BLaER1 treated with 17β-estradiol and CSF1 and Interleukin-3, amounts not matched to agents 10 nM and 100 nM (cell line): ENCODE results near the gene IGSF3.
"Not testable (repeated sequence)": the region's sequence is repeated elsewhere in the genome, so short reads cannot be mapped to it uniquely, and the experiment has no call there.

Experiments used
- H3K27ac ChIP-seq, 11 experiments: shearing (Covaris generic); formaldehyde crosslinking; 2 replicates each; pipeline ENCODE4 v1.8.1; 2022
- H3K27me3 ChIP-seq, 11 experiments: shearing (Covaris generic); formaldehyde crosslinking; 2 replicates each; pipeline ENCODE4 v1.8.1; 2022
- H3K36me3 ChIP-seq, 11 experiments: shearing (Covaris generic); formaldehyde crosslinking; 2 replicates each; pipeline ENCODE4 v1.8.1; 2022
- H3K4me1 ChIP-seq, 10 experiments: shearing (Covaris generic); formaldehyde crosslinking; 2 replicates each; pipeline ENCODE4 v1.8.1; 2022
- H3K4me2 ChIP-seq, 11 experiments: shearing (Covaris generic); formaldehyde crosslinking; 2 replicates each; pipeline ENCODE4 v1.8.1; 2022
- H3K4me3 ChIP-seq, 10 experiments: shearing (Covaris generic); formaldehyde crosslinking; 2 replicates each; pipeline ENCODE4 v1.8.1; 2022
- H3K9ac ChIP-seq, 11 experiments: shearing (Covaris generic); formaldehyde crosslinking; 2 replicates each; pipeline ENCODE4 v1.8.1; 2022
- H3K9me3 ChIP-seq, 11 experiments: shearing (Covaris generic); formaldehyde crosslinking; replicated peaks in 1 of 11; 2 replicates each; pipeline ENCODE4 v1.8.1; 2022
- H4K20me1 ChIP-seq, 11 experiments: shearing (Covaris generic); formaldehyde crosslinking; 2 replicates each; pipeline ENCODE4 v1.8.1; 2022
- Cebpa-rat ChIP-seq, 11 experiments: shearing (Covaris generic); IDR thresholded peaks; 2 replicates each; pipeline ENCODE4 v1.8.1; 2022

The IGSF3 gene

DNA sequence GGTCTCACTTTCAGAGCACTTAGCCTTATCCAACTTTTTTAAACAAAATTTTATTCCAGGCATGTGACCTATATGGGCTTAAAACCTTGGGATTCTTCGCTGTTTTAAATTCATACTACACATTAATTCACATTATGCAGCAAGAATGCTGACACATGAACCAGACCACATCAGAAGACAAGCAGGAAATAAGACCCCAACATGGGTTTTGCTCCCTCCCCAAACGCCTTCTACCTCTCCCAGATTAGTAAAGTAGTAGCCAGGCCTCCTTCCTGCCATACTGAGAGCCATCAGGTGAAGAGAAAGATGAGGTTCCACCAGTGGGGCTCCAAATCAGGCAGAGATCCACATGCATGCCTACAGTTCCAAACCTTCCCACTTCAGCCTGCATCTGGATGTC, 3.7 kb downstream of the IGSF3 start:
- Histone ChIP-seq H3K4me1 (peaks cover 39 to 53% (median 46%) of the 10 kb centered on the region in 10 experiments), H3K4me2 (peak overlapping the region; percentile 3 to 100 (median 97)), H3K36me3 (peaks cover 0 to 28% (median 13%) of the 10 kb centered on the region in 11 experiments; a peak in 10 of 22 replicates), H3K27ac (no peak overlapping the region), H4K20me1 (peaks cover 0 to 37% (median 18%) of the 10 kb centered on the region in 11 experiments; a peak in 11 of 22 replicates), H3K9me3 (peaks cover 0 to 4% (median 0%) of the 10 kb centered on the region in 11 experiments; a peak in 1 of 22 replicates), H3K9ac (0 out of 22 replicates have a peak overlapping the region, but pooled peaks of 1 of the 11 experiments have one; percentile 8), H3K4me3 (peak overlapping the region in 4 of 10 experiments; percentile 15 to 91 (median 89); a peak in 4 of 20 replicates), H3K27me3 (no peaks in the 10 kb centered on the region)
- no peak for TF ChIP-seq Cebpa-rat (IDR thresholded peaks at IDR 0.05)

DNA sequence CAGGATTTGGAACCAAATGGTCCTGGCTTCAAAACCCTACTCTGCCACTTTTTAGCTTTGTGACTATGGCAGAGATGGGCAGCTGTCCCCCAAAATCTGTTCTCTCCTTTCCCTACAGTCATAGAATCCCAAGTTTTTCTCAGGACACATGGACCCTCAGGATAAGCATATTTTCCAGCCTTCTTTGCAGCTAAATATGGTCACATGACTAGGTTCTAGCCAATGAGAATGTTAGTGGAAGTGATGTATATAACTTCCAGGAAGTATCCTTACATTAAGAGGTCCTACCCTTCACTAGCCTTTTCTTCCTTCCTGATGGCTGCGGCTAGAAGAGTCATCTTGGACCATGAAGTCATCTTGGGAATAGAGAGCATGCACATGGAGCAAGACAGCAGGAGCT, 5.9 kb downstream of the IGSF3 start:
- Histone ChIP-seq H3K27ac (no peak overlapping the region), H3K4me2 (no peak overlapping the region), H3K9ac (no peak overlapping the region), H3K27me3 (no peaks in the 10 kb centered on the region), H3K4me1 (peaks cover 37 to 47% (median 43%) of the 10 kb centered on the region in 10 experiments), H3K9me3 (peaks cover 0 to 4% (median 0%) of the 10 kb centered on the region in 11 experiments; a peak in 1 of 22 replicates), H3K4me3 (no peak overlapping the region), H3K36me3 (peaks cover 0 to 40% (median 13%) of the 10 kb centered on the region in 11 experiments; a peak in 11 of 22 replicates), H4K20me1 (peaks cover 0 to 37% (median 18%) of the 10 kb centered on the region in 11 experiments; a peak in 11 of 22 replicates)
- no peak for TF ChIP-seq Cebpa-rat (IDR thresholded peaks at IDR 0.05)

DNA sequence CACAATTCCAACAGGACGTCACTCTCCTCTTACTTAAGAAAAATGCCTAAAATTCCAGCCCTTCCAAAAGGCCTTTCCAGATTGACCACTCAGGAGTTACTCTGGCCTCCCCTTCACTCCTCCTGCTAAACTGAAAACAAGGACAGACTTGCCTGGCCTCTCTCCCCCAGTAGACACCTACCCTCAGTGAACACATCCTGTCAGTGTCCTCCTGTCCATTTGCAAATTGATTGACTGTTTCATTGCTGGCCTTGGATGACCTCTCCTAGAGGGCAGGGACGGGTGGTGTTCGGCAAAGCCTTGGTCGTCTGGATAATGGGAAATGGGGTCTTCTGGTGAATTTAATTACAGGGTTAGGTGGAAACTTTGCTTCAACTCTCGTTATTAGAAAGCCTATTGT, 8.9 kb downstream of the IGSF3 start:
- Histone ChIP-seq H4K20me1 (peaks cover 0 to 14% (median 0%) of the 10 kb centered on the region in 11 experiments; a peak in 3 of 22 replicates), H3K36me3 (peaks cover 0 to 42% (median 21%) of the 10 kb centered on the region in 11 experiments; a peak in 13 of 22 replicates), H3K4me1 (peaks cover 7 to 17% (median 14%) of the 10 kb centered on the region in 10 experiments)
- not testable (repeated sequence) for H3K27ac ChIP-seq, H3K27me3 ChIP-seq, H3K4me2 ChIP-seq, H3K9ac ChIP-seq, H3K9me3 ChIP-seq, H3K4me3 ChIP-seq

DNA sequence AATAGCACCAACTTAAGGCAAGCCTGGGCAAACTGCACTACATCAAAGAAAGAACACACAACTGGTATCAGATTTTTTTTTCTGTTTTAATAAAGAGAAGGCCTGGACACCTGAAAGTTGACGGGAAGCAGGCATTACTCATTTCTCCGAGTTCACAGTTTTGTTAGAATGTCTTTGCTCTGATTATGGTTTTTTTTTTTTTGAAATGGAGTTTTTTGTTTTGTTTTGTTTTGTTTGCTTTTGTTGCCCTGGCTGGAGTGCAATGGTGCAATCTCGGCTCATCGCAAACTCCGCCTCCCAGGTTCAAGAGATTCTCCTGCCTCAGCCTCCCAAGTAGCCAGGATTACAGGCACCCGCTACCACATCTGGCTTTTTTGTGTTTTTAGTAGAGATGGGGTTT, 9.7 kb downstream of the IGSF3 start:
- not testable (repeated sequence) for H3K9me3 ChIP-seq, H3K4me3 ChIP-seq, H3K27me3 ChIP-seq, H3K4me1 ChIP-seq, H4K20me1 ChIP-seq, H3K27ac ChIP-seq, H3K9ac ChIP-seq, H3K4me2 ChIP-seq
- peaks cover 0 to 43% (median 21%) of the 10 kb centered on the region in 11 experiments; a peak in 13 of 22 replicates for H3K36me3 ChIP-seq

DNA sequence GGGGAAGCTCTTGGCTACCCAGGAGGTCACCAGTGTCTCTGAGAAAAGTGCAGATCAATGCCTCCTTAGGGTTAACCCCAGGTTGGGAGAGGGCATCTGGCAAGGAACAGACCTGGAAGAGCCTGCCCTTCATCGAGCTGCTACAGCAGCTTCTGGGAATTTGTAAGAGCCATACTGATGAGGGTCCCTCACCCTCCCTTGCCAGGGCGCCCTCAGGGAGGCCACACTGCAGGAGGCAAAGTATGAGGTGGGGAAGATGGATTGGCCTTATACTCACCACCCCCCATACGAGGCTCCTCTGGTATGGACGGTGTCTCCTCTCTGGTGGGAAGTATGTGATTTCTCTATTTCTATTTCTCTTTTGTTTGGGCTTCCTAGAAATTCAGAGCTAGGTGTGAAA, 13.2 kb downstream of the IGSF3 start:
- no peak overlapping the region for H3K9ac ChIP-seq
- H3K27ac ChIP-seq: no peak overlapping the region
- H3K4me2 ChIP-seq: no peak overlapping the region
- no peaks in the 10 kb centered on the region for H4K20me1 ChIP-seq
- H3K4me1 ChIP-seq: no peaks in the 10 kb centered on the region
- H3K27me3 ChIP-seq: no peaks in the 10 kb centered on the region
- H3K4me3 ChIP-seq: no peak overlapping the region
- no peak for TF ChIP-seq Cebpa-rat (IDR thresholded peaks at IDR 0.05)
- H3K36me3 ChIP-seq: peaks cover 0 to 37% (median 5%) of the 10 kb centered on the region in 11 experiments; a peak in 9 of 22 replicates
- no peaks in the 10 kb centered on the region for H3K9me3 ChIP-seq

DNA sequence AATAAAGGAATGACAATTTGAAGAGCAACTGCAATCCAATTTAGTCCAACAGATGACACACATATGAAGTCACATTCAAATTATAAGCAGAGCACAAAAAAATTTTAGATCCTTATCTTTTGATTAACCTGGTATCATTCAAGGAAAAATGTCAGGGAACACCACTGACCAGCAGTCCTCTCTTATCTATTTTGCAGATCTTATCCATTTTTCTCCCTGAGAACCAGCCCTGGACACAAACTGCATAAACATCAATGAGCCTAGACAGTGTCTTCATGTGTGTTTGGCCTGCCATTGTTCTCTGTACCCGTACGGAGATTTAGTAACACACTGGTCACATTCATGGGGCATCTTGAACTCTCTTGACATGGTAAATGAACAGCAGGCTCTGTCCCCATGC, 14.9 kb downstream of the IGSF3 start:
- not testable (repeated sequence) for H4K20me1 ChIP-seq, H3K4me2 ChIP-seq, H3K9me3 ChIP-seq

DNA sequence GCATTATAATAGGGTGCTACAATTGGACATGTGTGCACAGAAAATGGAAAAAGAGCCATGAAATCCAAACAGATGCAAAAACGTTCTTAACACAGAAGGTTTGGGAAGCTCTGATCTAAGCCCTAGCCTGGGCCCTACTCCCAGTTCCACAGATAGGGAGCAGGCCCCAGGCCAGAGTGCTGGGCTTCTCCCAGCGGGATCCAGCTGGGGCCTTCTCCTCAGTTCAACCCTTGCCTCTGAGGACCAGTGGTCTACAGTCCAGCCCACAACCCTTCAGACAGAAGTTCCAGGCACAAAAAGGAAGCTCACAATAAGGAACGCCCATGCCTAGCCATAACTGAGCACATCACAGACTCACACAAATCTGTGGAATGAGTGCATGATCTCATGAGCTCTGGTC, 16.8 kb downstream of the IGSF3 start:
- H3K9me3 ChIP-seq, H3K27ac ChIP-seq, H3K9ac ChIP-seq, H4K20me1 ChIP-seq, H3K27me3 ChIP-seq, H3K4me2 ChIP-seq, H3K4me3 ChIP-seq: not testable (repeated sequence)
- Histone ChIP-seq H3K4me1 (peaks cover 0 to 28% (median 2%) of the 10 kb centered on the region in 10 experiments; a peak in 9 of 20 replicates), H3K36me3 (peaks cover 0 to 27% (median 5%) of the 10 kb centered on the region in 11 experiments; a peak in 9 of 22 replicates)

More for the DNA sequence above, 14.9 kb downstream of the IGSF3 start:
- not testable (repeated sequence) for H3K4me3 ChIP-seq, H3K27me3 ChIP-seq, H3K27ac ChIP-seq, H3K9ac ChIP-seq
- H3K36me3 ChIP-seq: peaks cover 0 to 33% (median 5%) of the 10 kb centered on the region in 11 experiments; a peak in 9 of 22 replicates
- H3K4me1 ChIP-seq: peaks cover 0 to 10% (median 0%) of the 10 kb centered on the region in 10 experiments; a peak in 5 of 20 replicates

DNA sequence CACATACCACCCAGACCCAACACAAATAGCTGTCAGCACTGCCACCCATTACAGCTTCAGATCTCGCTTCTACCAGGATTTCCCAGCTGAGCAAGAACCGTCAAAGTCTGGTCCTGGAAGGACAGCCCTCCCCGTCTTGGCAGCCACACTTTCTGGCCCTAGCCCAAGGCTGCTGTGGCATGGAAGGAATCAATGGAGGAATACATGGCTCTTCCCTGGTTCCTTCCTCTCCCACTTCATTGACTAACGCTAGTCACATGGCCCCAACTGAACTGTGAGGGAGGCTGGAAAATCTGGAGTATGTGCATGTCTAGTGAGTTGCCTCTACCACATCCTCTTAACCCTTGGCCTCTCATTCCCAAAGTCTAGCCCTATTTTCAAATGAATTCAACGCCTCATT, 18.5 kb downstream of the IGSF3 start:
- H3K4me3 ChIP-seq, H3K27me3 ChIP-seq, H3K27ac ChIP-seq, H3K9ac ChIP-seq, H3K4me2 ChIP-seq, H3K9me3 ChIP-seq: not testable (repeated sequence)
- peaks cover 0 to 13% (median 0%) of the 10 kb centered on the region in 11 experiments; a peak in 2 of 22 replicates for H4K20me1 ChIP-seq
- peaks cover 0 to 36% (median 3%) of the 10 kb centered on the region in 10 experiments; a peak in 9 of 20 replicates for H3K4me1 ChIP-seq
- peaks cover 0 to 30% (median under 1%) of the 10 kb centered on the region in 11 experiments; a peak in 7 of 22 replicates for H3K36me3 ChIP-seq

DNA sequence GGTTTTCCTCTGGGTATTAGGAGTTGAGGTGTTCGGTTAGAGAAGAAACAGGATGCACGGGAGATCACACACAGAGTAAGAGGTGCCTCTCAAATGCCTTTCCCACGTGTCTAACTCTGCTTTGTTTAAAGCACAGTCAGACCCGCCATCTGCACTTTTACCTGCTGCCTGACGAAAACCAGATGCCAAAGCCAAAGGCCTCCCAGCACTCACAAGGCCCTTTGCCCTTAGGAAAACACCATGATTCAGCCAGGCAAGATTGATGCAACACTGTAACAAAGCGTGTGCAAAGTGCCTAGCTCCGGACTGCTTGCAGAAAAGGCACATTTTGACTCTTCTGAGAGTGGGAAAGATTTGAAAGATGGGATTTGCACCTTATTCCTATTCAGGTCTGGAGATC, 19.2 kb downstream of the IGSF3 start:
- not testable (repeated sequence) for H3K27me3 ChIP-seq

DNA sequence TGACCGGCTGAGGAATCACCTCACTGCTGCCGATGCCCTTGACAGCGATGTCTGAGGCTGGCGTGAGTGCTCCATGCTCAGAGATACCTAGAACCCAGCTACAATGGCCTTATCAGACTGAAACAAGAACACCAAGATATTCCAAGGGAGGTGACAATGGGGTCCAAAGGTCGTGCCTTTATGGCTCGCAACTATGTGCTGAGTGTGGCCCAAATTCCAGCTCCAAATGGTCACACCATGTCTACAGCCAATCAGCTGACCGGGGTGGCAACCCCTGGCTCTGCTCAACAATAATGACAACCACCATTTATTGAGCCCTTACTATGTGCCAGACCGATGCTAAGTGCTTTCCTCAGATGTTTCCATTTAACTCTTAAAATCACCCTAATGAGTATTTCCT, 20.3 kb downstream of the IGSF3 start:
- Histone ChIP-seq H3K4me2 (peak overlapping the region in 2 of 11 experiments; percentile 21 to 37; a peak in 2 of 22 replicates), H3K4me1 (peaks cover 0 to 36% (median 3%) of the 10 kb centered on the region in 10 experiments; a peak in 9 of 20 replicates), H4K20me1 (peaks cover 0 to 20% (median 0%) of the 10 kb centered on the region in 11 experiments; a peak in 2 of 22 replicates), H3K36me3 (peaks cover 0 to 33% (median 0%) of the 10 kb centered on the region in 11 experiments; a peak in 6 of 22 replicates)
- H3K4me3 ChIP-seq, H3K9me3 ChIP-seq, H3K27me3 ChIP-seq, H3K27ac ChIP-seq, H3K9ac ChIP-seq: not testable (repeated sequence)

More for the DNA sequence above, 19.2 kb downstream of the IGSF3 start:
- not testable (repeated sequence) for H3K4me3 ChIP-seq, H3K9me3 ChIP-seq, H3K9ac ChIP-seq, H3K27ac ChIP-seq
- Histone ChIP-seq H4K20me1 (peaks cover 0 to 19% (median 0%) of the 10 kb centered on the region in 11 experiments; a peak in 2 of 22 replicates), H3K36me3 (peaks cover 0 to 31% (median 0%) of the 10 kb centered on the region in 11 experiments; a peak in 6 of 22 replicates), H3K4me1 (peaks cover 0 to 36% (median 3%) of the 10 kb centered on the region in 10 experiments; a peak in 9 of 20 replicates), H3K4me2 (peak overlapping the region in 2 of 11 experiments; percentile 21 to 50; a peak in 3 of 22 replicates)

DNA sequence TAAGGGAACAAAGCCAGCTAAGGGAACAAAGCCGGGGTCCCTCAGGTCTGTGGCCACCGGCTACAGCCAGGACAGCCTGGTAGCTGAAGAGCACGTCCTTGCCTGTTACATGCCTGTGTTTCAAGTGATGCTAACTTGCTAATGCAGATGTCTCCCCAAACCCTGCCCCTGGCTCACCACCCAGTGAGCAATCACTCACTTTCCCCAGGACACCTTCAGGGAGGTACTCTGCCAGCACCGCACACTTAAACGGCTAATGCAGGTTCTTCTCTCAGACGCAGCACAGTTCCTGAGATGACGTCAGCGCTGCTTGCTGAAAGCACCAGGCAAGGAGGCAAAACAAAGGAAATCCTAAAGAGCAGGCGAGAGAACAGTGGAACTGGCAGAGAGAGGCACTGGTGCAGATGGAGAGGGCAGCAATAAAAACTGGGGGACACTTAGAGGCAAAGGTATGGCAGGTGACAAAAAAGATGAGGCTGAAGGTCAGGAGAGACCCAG, 20.8 kb downstream of the IGSF3 start:
- Histone ChIP-seq H3K4me1 (peaks cover 0 to 36% (median 3%) of the 10 kb centered on the region in 10 experiments; a peak in 9 of 20 replicates), H3K4me2 (peak overlapping the region in 1 of 11 experiments; percentile 27; a peak in 1 of 22 replicates), H4K20me1 (peaks cover 0 to 20% (median 0%) of the 10 kb centered on the region in 11 experiments; a peak in 2 of 22 replicates), H3K36me3 (peaks cover 0 to 33% (median 0%) of the 10 kb centered on the region in 11 experiments; a peak in 6 of 22 replicates), H3K27ac (0 out of 22 replicates have a peak overlapping the region, but pooled peaks of 1 of the 11 experiments have one; percentile 7)
- H3K4me3 ChIP-seq, H3K9ac ChIP-seq, H3K27me3 ChIP-seq, H3K9me3 ChIP-seq: not testable (repeated sequence)

DNA sequence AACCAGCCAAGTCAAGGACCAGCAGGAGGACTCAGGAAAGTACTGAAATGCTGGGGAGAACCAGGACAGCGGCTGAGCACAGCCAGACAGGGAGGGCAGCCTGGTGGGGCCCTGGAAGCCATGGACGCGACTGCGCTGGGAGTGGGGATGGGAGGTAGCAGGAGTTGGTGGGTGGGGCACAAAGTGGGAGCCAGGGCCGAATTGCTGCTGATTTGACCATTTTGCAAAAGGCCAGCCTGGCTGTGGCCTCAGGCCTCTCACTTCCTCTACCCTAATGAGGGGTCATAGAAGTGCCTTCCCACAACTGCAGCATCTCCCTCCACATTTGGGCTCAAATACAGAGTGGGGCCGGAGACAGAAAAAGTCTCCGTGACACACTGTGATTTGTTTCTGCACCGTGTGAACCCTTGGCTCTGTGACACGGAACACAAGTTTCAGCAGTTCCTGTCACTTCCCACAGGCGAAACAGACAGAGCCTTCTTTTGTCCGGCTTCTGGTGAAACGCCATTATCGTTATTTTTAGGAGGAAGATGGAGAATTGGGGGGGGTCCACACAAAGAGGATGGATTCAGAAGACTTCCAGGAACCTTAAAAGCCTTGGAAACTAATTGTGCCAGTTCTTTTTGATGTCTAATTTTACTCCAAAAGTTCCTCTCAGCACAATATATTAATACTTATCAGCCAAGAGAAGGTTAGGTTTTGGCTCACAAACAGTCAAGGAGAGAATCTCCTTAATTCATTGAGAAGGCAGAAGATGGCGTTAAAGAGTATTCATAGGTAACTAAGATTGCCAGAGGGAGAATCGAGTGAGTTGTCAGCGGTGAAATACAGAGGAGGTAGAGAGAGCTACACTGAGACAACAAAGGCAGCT, 21.5 kb downstream of the IGSF3 start:
- not testable (repeated sequence) for H3K9me3 ChIP-seq, H3K27me3 ChIP-seq, H3K9ac ChIP-seq, H3K4me3 ChIP-seq
- Histone ChIP-seq H3K4me1 (peaks cover 0 to 36% (median 3%) of the 10 kb centered on the region in 10 experiments; a peak in 9 of 20 replicates), H4K20me1 (peaks cover 0 to 20% (median 0%) of the 10 kb centered on the region in 11 experiments; a peak in 2 of 22 replicates), H3K4me2 (peak overlapping the region in 3 of 11 experiments; percentile 27 to 56 (median 51); a peak in 6 of 22 replicates), H3K36me3 (peaks cover 0 to 33% (median 0%) of the 10 kb centered on the region in 11 experiments; a peak in 6 of 22 replicates), H3K27ac (peak overlapping the region in 1 of 11 experiments; percentile 7; a peak in 1 of 22 replicates)
